HCT116 (cell line): Measurements from ENCODE around the gene SAE1. TPM values are rescaled to one million over a fixed set of nuclear protein-coding genes. Genes with fewer than 3 reads are reported as not detected.

Source experiments
- ATAC-seq: fragments of 200-7000 bp; cut with Tn5 transposase; 2 replicates; pipeline ENCODE4 v1.9.1; 2020; ENCODE audit warnings: mild to moderate bottlenecking, moderate library complexity
- BruUV-seq: library from RNA; stranded (reverse); fragments of 400-500 nt; replicated peaks from 2 replicates; lab custom pipeline; 2021; lab: Mats Ljungman, UMichigan
- CTCF ChIA-PET: fragments of 300-600 bp; sonication (Branson Sonifier 250); formaldehyde crosslinking; loops from one replicate; lab custom pipeline; 2021; ENCODE audit warnings: antibody characterized with exemption; lab: Charles Lee
- POLR2A ChIA-PET: fragments of 300-600, 350-600 bp; sonication (Branson Sonifier 250); formaldehyde crosslinking; loops from one replicate; lab custom pipeline; 2021; ENCODE audit warnings: antibody characterized with exemption; lab: Charles Lee
- RAD21 ChIA-PET, 2 experiments: fragments of 300-600 bp; sonication (Branson Sonifier 250); formaldehyde crosslinking; loops; one replicate each; lab custom pipeline; 2023; ENCODE audit warnings: low total read pairs in 2 of 2; ENCODE audit not compliant: uncharacterized antibody in 2 of 2, unreplicated experiment in 2 of 2, low non-redundant PET in 1 of 2; lab: Charles Lee
- DNase-seq: peaks from one replicate; pipeline ENCODE4 v3.0.0-alpha.2; 2010; ENCODE audit warnings: low read depth, low spot score
- H2AFZ ChIP-seq: fragments of 200-600 bp; shearing (Covaris generic), sonication (generic); 2 replicates; pipeline ENCODE4 v1.6.1; 2017; ENCODE audit warnings: low read depth, mixed run types, mixed read lengths, antibody characterized with exemption, low read length; ENCODE audit not compliant: poor library complexity, severe bottlenecking
- H3K27ac ChIP-seq: 2 replicates; pipeline ENCODE4 v1.5.1; 2012; ENCODE audit warnings: low read depth, low read length
- H3K27me3 ChIP-seq: fragments of 200-600 bp; sonication (generic); 2 replicates; pipeline ENCODE4 v1.6.1; 2016; ENCODE audit warnings: mixed run types, low read length, mixed read lengths; ENCODE audit not compliant: insufficient read depth
- H3K36me3 ChIP-seq, 2 experiments: fragments of 200-500 bp in 1 of 2; fragments of 200-600 bp in 1 of 2; sonication (Bioruptor generic) in 1 of 2; sonication (generic) in 1 of 2; 2 replicates each; pipeline versions ENCODE4 v1.5.1 to v1.6.1; 2014 to 2016; ENCODE audit warnings: low read length in 2 of 2, inconsistent platforms in 1 of 2, mixed read lengths in 1 of 2, mixed run types in 1 of 2; ENCODE audit not compliant: insufficient read depth in 2 of 2, control insufficient read depth in 1 of 2
- H3K4me1 ChIP-seq, 2 experiments: fragments of 200-600 bp in 1 of 2; sonication (generic) in 1 of 2; 2 replicates each; pipeline versions ENCODE4 v1.5.1 to v1.6.1; 2012 to 2017; ENCODE audit warnings: low read length in 2 of 2, inconsistent platforms in 1 of 2, mild to moderate bottlenecking in 1 of 2, mixed read lengths in 1 of 2, mixed run types in 1 of 2, moderate library complexity in 1 of 2; ENCODE audit not compliant: insufficient read depth in 2 of 2, control insufficient read depth in 1 of 2
- H3K4me2 ChIP-seq: fragments of 200-600 bp; sonication (generic); 2 replicates; pipeline ENCODE4 v1.6.1; 2017; ENCODE audit warnings: mixed run types, low read length, mixed read lengths
- H3K4me3 ChIP-seq, 2 experiments: fragments of 200-600 bp in 1 of 2; sonication (generic) in 1 of 2; replicated peaks in 1 of 2; 2 replicates each; pipeline ENCODE4 v1.5.1; 2011 to 2016; ENCODE audit warnings: low read length in 2 of 2, control low read depth in 1 of 2, low read depth in 1 of 2, mild to moderate bottlenecking in 1 of 2, mixed read lengths in 1 of 2, mixed run types in 1 of 2
- H3K79me2 ChIP-seq: fragments of 200-600 bp; sonication (generic); 2 replicates; pipeline ENCODE4 v1.6.1; 2017; ENCODE audit warnings: mild to moderate bottlenecking, mixed run types, low read length, moderate library complexity, mixed read lengths; ENCODE audit not compliant: insufficient read depth
- H3K9ac ChIP-seq: fragments of 200-600 bp; sonication (generic); 2 replicates; pipeline ENCODE4 v1.6.1; 2016; ENCODE audit warnings: low read length, mixed read lengths
- H3K9me2 ChIP-seq: fragments of 200-600 bp; sonication (generic), shearing (Covaris generic); 2 replicates; pipeline ENCODE4 v1.6.1; 2017; ENCODE audit warnings: mixed run types, mild to moderate bottlenecking, moderate library complexity; ENCODE audit not compliant: insufficient read depth
- H3K9me3 ChIP-seq, 2 experiments: fragments of 200-500 bp in 1 of 2; fragments of 200-600 bp in 1 of 2; sonication (Bioruptor generic) in 1 of 2; sonication (generic) in 1 of 2; 2 replicates each; pipeline ENCODE4 v1.6.1; 2014 to 2017; ENCODE audit warnings: low read length in 2 of 2, mixed read lengths in 2 of 2, inconsistent platforms in 1 of 2, low read depth in 1 of 2, mild to moderate bottlenecking in 1 of 2, mixed run types in 1 of 2, moderate library complexity in 1 of 2; ENCODE audit not compliant: control insufficient read depth in 1 of 2, insufficient read depth in 1 of 2
- H4K20me1 ChIP-seq: fragments of 200-600 bp; sonication (generic), shearing (Covaris generic); 2 replicates; pipeline ENCODE4 v1.6.1; 2017; ENCODE audit warnings: mixed run types, mild to moderate bottlenecking, moderate library complexity; ENCODE audit not compliant: insufficient read depth
- CEBPB ChIP-seq: IDR thresholded peaks from 2 replicates; pipeline ENCODE4 v1.6.1; 2012; ENCODE audit warnings: low read depth
- EGR1 ChIP-seq: IDR thresholded peaks from 2 replicates; pipeline ENCODE4 v1.6.1; 2012; ENCODE audit warnings: low read depth
- EZH2 ChIP-seq: fragments of 200-600 bp; sonication (generic); IDR thresholded peaks from 2 replicates; pipeline ENCODE4 v1.6.1; 2017; ENCODE audit warnings: antibody characterized with exemption, mixed run types
- POLR2AphosphoS5 ChIP-seq: IDR thresholded peaks from 2 replicates; pipeline ENCODE4 v1.6.1; 2011; ENCODE audit warnings: mild to moderate bottlenecking, low read depth, low read length, moderate library complexity
- RAD21 ChIP-seq: IDR thresholded peaks from 2 replicates; pipeline ENCODE4 v1.6.1; 2012; ENCODE audit warnings: low read depth, mild to moderate bottlenecking
- SP1 ChIP-seq: IDR thresholded peaks from 2 replicates; pipeline ENCODE4 v1.6.1; 2012; ENCODE audit warnings: low read depth
- TCF7L2 ChIP-seq: IDR thresholded peaks from 2 replicates; pipeline ENCODE4 v1.7.0; 2011; ENCODE audit warnings: borderline replicate concordance, inconsistent platforms; ENCODE audit not compliant: insufficient read depth, insufficient read length; ENCODE audit errors: extremely low read depth
- YY1 ChIP-seq: IDR thresholded peaks from 2 replicates; pipeline ENCODE4 v1.6.1; 2011; ENCODE audit warnings: low read length, low read depth, moderate library complexity, mild to moderate bottlenecking; ENCODE audit not compliant: insufficient replicate concordance; ENCODE audit errors: extremely low read depth
- ZFX ChIP-seq: fragments of 450-650 bp; IDR thresholded peaks from 2 replicates; pipeline ENCODE4 v1.6.1; 2017
- intact Hi-C: fragments of 100-400 bp; cut with micrococcal nuclease; formaldehyde crosslinking; loops from 2 replicates; pipeline ENCODE4 v1.10.0; 2022
- total RNA-seq: library from RNA; stranded (reverse); gene quantifications from one replicate; pipeline ENCODE4 v1.2.1, GENCODE V29; 2021; ENCODE audit not compliant: unreplicated experiment

SAE1 gene
- total RNA-seq, 1 experiment from 2014 or later, result 213 TPM

DNA sequence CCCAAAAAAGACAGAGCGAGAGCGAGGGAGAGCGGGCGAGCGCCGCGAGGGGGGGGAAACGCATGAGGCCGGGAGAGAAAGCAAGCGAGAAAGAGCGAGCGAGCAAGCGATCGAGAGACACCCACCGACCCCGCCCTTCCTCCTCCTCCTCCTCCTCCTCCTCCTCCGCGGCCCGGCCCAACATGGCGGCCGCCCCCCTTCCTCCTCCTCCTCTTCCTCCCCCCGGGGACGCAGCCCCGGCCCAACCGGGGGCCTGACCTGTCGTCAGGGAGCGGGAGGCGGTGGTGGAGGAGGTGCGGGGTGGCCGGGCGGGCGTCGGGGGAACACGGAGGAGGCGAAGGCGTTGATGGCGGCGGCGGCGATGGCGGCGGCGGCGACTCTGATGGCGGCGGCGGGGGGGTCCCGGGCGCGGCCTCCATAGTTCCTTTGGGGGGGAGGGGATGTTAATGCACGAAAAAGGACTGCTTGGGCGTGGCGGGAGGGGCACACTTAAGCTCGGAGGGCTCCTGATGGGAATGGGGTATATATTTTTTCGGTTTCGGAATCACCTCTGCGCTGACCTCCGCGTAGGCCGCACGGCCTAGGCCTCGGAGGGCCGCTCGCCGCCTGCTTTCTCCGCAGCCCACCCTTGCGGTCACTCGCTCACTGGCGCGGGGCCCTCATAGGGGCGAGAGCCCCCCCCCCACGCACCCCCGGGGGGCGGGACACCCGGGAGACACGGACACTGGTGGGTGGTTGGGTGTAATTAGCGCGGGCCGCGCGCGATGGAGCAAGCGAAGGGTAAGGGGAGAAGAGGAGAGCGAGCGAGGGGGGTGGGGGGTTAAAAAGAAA, 18.3 kb upstream of the SAE1 start:
- Histone ChIP-seq H3K79me2 (peaks cover 34% of the 10 kb centered on the region), H3K9me3 (no peaks in the 10 kb centered on the region), H3K4me1 (peaks cover 15 to 45% of the 10 kb centered on the region in 2 experiments), H3K27me3 (no peaks in the 10 kb centered on the region), H4K20me1 (no peaks in the 10 kb centered on the region), H2AFZ (no peak overlapping the region), H3K27ac (peak overlapping the region; percentile 100), H3K4me3 (peak overlapping the region; percentile 87 to 94), H3K9me2 (no peaks in the 10 kb centered on the region), H3K9ac (peak overlapping the region; percentile 100), H3K4me2 (peak overlapping the region; percentile 81), H3K36me3 (peaks cover 2 to 12% of the 10 kb centered on the region in 2 experiments; a peak in 1 of 4 replicates)
- RAD21 ChIA-PET, result interaction anchor here (0.6 to 1.2 kb wide), 3 partner anchors 33 to 132 kb away, joined by 3 read pairs; no protein-coding TSS in a partner anchor
- POLR2A ChIA-PET, result interaction anchor here (0.7 to 2.6 kb wide), 12 partner anchors 9 to 316 kb away, joined by 3 to 27 read pairs (median 10); partner anchors contain the start of genes CCDC9 and SAE1
- ATAC-seq (peak; percentile 15), DNase-seq (no peak)
- intact Hi-C loops, result loop anchor here (1.0 kb wide), 1 partner anchor 16 kb away; no protein-coding TSS in a partner anchor
- CTCF ChIA-PET, result interaction anchor here (0.6 to 1.6 kb wide), 6 partner anchors 9 to 33 kb away, joined by 3 to 9 read pairs (median 4); no protein-coding TSS in a partner anchor
- TSS peak; percentile 42 for BruUV-seq
- TF ChIP-seq RAD21 (0 out of 2 replicates have a peak, but pooled peaks have one; percentile 4), CEBPB (no peak), POLR2AphosphoS5 (peak; percentile 47), ZFX (peak; percentile 99), TCF7L2 (peak; percentile 47), YY1 (peak; percentile 93), EZH2 (no peak), EGR1 (peak; percentile 75), SP1 (peak; percentile 34; the same call in 1 of the 2 replicates)
